GM18858 (cell line): ENCODE measurements around the gene HMGCL.
A peak's percentile ranks its signal among the peaks of the same experiment; 100 is the strongest.
"Not testable (repeated sequence)": the region's sequence is repeated elsewhere in the genome, so short reads cannot be mapped to it uniquely, and the experiment has no call there.

ENCODE experiments used
- ATAC-seq: cut with Tn5 transposase; IDR thresholded peaks from one replicate; pipeline ENCODE4 v1.9.1; 2021; ENCODE audit not compliant: unreplicated experiment

The HMGCL gene

GRCh38 chr1:23825076-23825761, at the start of gene HMGCL:
Gene HMGCL, minus strand, starts transcription at chr1:23825429. Its CDS starts 14 bp downstream, at chr1:23825415.
- ATAC-seq: peak; percentile 56

- no peak for ATAC-seq
Measured at GRCh38 chr1:23872421-23872820, 47.2 kb upstream of the HMGCL start.

- ATAC-seq: no peak
Measured at GRCh38 chr1:23869051-23869450, 43.8 kb upstream of the HMGCL start.

GRCh38 chr1:23868557-23869016, 43.4 kb upstream of the HMGCL start:
- ATAC-seq: peak; percentile 11

- ATAC-seq: peak; percentile 71
Measured at GRCh38 chr1:23867895-23868556, 42.8 kb upstream of the HMGCL start, which contains the start of gene FUCA1. Gene FUCA1, minus strand, starts transcription at chr1:23868290. Its CDS starts 4 bp downstream, at chr1:23868286.

GRCh38 chr1:23867542-23867894, 42.3 kb upstream of the HMGCL start:
- ATAC-seq: peak; percentile 2

GRCh38 chr1:23865543-23865930, 40.3 kb upstream of the HMGCL start:
- no peak for ATAC-seq

GRCh38 chr1:23864801-23865542, 39.7 kb upstream of the HMGCL start:
- ATAC-seq: no peak

GRCh38 chr1:23862640-23863039, 37.4 kb upstream of the HMGCL start:
- ATAC-seq: no peak

GRCh38 chr1:23854568-23854967, 29.3 kb upstream of the HMGCL start:
- no peak for ATAC-seq

GRCh38 chr1:23853124-23853523, 27.9 kb upstream of the HMGCL start:
- ATAC-seq: not testable (repeated sequence)

- not testable (repeated sequence) for ATAC-seq
Measured at GRCh38 chr1:23851406-23851805, 26.2 kb upstream of the HMGCL start.

GRCh38 chr1:23848673-23849616, 23.7 kb upstream of the HMGCL start:
- no peak for ATAC-seq

GRCh38 chr1:23847482-23848095, 22.4 kb upstream of the HMGCL start:
- not testable (repeated sequence) for ATAC-seq

GRCh38 chr1:23845163-23845562, 19.9 kb upstream of the HMGCL start:
- no peak for ATAC-seq

GRCh38 chr1:23843644-23844043, 18.4 kb upstream of the HMGCL start:
- ATAC-seq: no peak

GRCh38 chr1:23838401-23838866, 13.2 kb upstream of the HMGCL start:
- no peak for ATAC-seq

GRCh38 chr1:23837908-23838307, 12.7 kb upstream of the HMGCL start:
- ATAC-seq: no peak

- ATAC-seq: no peak
Measured at GRCh38 chr1:23836037-23836436, 10.8 kb upstream of the HMGCL start.

- not testable (repeated sequence) for ATAC-seq
Measured at GRCh38 chr1:23834156-23834555, 8.9 kb upstream of the HMGCL start.
